GM20000 (cell line): ENCODE measurements around the gene RBL2.

Source experiments
- DNase-seq: peaks from one replicate; pipeline ENCODE4 v3.0.0; 2012; ENCODE audit warnings: low spot score
- CTCF ChIP-seq: IDR thresholded peaks from 2 replicates; pipeline ENCODE4 v1.5.1; 2012; ENCODE audit warnings: mild to moderate bottlenecking, control low read depth; ENCODE audit errors: extremely low read depth, missing control alignments

The RBL2 gene

GRCh38 chr16:53480394-53480793 is 46.1 kb downstream of the RBL2 start:
- DNase-seq: no peak
- TF ChIP-seq CTCF: no peak

- no peak for TF ChIP-seq CTCF
- DNase-seq: no peak
Observed at GRCh38 chr16:53482123-53482522, 47.9 kb downstream of the RBL2 start.

DNA sequence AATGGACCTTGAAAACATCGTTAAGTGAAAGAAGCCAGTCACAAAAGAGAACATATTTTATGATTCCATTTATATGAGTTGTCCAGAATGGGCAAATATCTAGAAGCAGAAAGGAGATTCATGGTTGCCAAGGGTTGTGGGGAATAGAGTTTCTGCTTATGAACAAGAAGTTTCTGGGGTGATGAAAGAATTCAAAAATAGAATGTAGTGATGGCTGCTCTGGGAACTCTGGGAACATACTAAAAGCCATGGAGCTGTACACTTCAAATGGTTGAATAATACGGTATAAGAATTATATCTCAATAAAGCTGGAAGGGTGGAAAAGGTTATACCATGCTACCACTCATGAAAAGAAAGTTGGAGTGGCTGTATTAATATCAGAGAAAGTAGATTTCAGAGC is 50.3 kb downstream of the RBL2 start:
- no peak for TF ChIP-seq CTCF
- DNase-seq: no peak

DNA sequence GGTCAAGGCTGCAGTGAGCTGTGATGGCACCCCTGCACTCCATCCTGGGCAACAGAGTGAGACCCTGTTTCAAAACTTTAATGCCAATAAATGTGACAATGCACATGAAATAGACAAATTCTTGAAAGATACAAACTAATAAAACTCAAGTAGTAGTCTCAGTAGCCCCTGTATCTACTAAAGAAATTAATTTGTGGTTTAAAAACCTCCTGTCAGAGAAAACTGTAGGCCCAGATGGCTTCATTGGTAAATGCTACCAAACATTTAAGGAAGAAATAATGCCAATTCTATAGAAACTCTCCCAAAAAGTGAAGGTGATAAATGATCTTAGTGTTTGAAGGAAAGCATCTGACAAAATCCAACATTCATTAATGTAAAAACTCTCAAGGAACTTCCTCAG is 52.0 kb downstream of the RBL2 start:
- no peak for TF ChIP-seq CTCF
- no peak for DNase-seq

- TF ChIP-seq CTCF: no peak
- no peak for DNase-seq
Observed at GRCh38 chr16:53489755-53490154, 55.5 kb downstream of the RBL2 start.

DNA sequence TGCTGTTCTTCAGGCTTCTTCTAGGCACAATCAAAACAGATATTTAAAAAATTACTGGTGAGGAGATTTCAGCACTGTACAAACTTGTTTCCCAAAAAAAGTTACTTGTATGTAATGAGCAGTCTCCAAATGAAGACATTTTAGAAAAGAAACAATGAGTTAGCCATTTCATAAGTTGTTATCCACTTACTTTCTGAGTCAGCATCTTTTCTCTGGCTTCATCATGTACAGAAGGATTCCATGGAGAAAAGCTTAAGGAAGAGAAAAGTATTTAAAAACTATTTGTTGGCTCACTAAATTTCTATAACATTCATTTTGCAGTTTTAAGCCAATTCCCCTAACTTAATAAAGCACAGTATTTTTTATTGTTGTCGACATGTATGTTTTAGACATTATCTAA is 58.2 kb downstream of the RBL2 start:
- TF ChIP-seq CTCF: no peak
- DNase-seq: no peak

DNA sequence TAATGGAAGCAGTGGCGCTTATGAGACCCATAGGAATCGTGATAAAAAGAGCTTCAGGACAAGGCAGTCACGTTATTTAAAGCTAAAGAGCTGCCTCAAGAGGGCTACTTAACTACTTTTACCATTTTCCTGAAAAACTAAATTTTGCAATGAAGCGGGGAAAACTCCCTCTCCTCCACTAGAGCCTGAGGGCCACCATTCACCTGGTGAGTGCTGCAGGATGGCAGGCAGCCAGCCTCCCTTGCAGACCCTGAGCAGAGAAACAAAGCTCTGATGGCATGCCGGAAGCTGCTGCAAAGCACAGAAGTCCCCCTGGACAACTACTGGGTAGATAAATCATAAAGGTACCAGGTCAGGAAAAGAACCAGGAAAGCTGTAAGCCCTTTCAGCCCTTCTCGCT is 60.4 kb downstream of the RBL2 start:
- no peak for DNase-seq
- no peak for TF ChIP-seq CTCF
